Measurements from ENCODE around the gene CDPF1.
A peak's percentile ranks its signal among the peaks of the same experiment; 100 is the strongest.

Gene CDPF1, protein sequence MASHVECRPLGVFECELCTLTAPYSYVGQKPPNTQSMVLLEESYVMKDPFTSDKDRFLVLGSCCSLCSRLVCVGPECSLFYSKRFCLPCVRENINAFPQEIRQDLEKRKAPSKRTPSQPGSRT

DNA sequence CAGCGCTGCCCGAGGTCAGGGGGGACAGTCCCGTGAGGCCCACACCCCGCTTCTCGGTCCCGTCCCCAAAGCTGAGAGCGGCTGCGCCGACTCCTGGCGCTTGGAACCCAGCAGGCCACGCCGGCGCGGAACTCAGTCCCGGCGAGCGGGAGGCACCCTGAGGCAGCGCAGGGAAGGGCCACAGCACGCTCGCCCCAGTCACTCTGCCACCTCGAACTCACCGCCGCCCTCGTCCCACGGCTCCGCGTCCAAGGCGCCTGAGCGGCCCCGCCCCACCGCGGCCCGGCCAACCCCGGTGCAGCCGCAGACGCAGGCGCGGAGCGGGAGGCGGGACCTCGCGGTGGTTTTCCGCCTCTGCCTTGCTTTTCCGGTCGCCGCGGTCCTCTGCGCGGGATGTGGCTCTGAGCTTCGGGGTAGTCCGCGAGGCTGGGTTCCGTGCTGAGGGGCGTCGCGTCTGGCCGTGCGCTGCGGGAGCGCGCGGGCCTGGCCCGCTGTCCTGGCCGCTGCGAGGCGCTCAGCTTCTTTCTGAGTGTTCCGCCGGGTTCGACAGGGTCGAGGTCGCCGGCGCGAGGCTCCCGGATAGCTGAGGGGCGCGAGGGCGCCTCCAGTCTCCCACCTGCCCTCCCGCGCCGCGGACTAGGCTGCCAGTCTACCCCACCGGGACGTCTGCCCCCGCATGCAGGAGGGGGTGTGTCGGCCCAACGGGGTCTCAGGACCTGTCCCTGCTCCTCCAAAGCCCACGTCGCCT lies at the start of gene CDPF1:
CDPF1 (minus strand) TSS at position 259 of the 748 bp plus-strand sequence. CDS start 2,009 bp downstream, outside the sequence.
- DNase-seq (ENCODE audit: low read depth, low spot score) = peak; percentile 85

DNA sequence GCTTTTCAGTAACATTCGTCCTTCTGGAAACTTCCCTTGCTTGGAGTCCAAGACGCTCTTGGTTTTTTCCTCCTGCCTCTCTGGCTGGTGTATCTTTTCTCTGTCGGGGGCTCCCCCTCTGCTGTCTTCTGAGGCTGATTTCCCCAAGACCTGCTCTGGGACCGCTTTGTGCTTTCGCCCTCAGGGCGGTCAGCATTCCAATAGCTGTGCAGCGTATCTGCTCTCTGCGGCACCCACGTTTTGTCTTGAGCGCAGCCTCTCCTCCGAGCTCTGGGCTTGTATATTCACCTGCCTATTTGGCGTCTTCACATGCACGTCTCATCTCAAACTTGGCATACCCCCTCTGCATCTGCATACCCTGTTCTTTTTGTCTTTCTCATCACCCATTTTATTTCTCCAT lies 49.0 kb upstream of the CDPF1 start:
- peak; percentile 56 for DNase-seq (ENCODE audit: low read depth, low spot score)

DNA sequence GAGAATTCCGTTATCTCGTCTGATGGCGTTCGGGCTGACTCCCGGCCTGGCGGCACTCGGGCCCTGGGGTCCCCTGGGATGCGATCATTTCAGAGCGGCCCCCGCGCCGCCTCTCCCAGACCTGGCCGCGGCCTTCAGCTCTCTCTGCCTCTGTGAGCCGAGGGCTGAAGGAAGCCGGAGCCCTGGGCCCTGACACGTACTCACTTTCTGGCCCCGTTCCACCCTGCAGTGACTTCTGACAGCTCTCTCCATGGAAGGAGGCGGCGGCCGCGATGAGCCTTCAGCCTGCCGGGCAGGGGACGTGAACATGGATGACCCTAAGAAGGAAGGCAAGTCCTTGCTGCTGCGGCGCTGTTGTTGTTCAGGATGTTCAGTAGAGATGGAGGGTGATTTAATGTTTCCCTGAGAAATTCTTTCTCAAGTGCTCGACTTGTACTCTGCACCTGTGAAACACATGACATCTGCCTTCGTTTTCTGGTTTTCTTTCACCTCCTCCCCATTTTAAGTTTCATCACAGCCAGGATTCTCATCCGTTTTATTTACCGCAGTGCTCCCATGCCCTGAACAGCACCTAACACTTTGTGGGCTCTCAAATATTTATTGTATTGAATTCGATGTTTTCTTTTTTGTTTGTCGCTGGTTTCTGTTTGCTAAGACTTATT lies 47.2 kb upstream of the CDPF1 start:
- no peak for DNase-seq (ENCODE audit: low read depth, low spot score)

DNA sequence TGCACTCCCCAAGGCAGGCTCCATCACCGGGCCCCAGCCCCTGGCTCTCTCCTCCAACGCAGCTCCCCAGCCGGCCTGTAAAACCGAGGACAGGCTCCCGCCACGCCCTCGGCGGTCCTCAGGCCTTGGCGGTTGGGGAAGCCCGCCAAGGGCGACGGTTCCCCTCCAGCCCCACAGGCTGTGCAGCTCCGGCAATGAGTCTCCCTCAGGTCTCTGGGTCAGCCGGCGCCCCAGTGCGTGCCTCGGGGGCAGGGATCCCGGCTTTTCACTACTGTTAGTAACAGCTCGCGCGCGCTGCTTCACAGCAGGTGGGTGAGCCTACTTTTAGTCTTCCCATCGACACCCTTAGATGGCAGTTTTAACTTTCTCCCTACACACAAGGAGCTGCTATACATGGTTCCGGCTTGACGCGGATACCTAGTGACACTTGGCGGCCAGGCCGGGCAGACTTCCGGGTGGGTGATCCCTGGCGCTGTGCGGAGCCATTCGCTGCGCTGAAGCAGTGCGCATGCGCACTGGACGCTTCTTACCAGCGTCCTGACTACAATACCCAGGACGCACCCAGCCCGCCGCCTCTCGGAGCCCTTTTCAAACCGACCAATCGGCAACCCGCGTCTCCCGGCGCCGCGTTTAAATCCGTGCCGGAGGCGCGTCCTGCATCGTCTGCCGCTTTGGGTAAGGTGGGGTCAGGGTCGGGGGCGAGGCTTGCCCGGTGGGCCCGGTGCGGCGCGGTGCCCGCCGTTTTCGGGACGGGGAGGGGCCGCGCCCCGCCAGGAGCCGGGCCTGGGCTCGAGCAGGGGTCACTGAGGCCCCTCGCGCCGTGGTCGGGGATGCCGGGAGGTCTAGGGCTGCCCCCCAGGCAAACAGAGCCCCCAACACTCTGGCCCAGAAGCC lies 46.4 kb upstream of the CDPF1 start, which contains the start of gene GTSE1:
GTSE1 (plus strand) TSS at position 614 of the 894 bp plus-strand sequence. CDS start 531 bp downstream, outside the sequence.
- DNase-seq (ENCODE audit: low read depth, low spot score) = peak; percentile 99

DNA sequence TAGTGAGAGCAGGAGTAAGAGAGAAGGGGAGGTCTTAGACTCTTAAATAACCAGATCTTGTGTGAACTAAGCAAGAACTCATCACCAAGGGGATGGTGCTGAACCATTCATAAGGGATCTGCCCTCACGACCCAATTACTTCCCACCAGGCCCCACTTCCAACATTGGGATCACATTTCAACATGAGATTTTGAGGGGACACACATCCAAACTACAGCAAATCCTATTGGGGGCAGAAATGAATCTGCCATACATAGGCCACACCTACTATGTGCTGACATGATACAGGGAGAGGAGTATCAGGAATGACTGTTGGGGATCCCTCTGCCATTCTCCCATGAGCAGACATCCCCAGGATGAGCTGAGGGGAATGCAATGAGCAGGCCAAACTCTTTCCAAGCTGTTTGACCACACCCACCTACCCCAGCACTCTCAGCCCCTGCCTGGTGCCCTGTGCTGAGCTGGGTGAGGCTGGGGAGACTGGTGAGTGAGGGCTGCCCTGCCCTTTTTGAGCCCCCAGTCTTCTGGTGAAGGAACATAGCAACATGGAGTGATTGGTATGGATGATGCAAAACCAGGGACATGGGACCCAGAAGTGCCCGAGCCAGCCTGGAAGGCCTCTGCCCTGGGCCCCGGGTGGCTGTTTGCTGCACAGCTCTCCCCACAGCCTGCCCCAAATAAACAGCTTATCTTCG lies 45.3 kb upstream of the CDPF1 start:
- no peak for DNase-seq (ENCODE audit: low read depth, low spot score)

DNA sequence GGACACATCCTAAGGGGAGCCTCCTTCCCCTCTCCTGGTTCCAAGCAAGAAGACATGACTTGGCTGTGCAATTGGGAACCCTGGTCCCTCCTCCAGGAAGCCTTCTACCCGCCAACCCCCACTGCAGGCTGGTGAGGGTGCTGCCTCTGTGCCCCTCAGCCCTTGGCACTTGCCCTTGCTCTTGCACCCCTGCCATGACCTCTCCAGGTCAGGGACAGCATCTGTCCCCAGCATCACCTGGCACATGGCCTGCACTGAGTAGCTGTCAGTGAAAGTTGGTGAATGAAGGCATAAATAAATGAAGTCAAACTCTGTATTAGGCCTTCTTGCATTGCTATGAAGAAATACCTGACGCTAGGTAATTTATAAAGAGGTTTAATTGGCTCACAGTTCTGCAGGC lies 44.7 kb upstream of the CDPF1 start:
- DNase-seq (ENCODE audit: low read depth, low spot score) = no peak

DNA sequence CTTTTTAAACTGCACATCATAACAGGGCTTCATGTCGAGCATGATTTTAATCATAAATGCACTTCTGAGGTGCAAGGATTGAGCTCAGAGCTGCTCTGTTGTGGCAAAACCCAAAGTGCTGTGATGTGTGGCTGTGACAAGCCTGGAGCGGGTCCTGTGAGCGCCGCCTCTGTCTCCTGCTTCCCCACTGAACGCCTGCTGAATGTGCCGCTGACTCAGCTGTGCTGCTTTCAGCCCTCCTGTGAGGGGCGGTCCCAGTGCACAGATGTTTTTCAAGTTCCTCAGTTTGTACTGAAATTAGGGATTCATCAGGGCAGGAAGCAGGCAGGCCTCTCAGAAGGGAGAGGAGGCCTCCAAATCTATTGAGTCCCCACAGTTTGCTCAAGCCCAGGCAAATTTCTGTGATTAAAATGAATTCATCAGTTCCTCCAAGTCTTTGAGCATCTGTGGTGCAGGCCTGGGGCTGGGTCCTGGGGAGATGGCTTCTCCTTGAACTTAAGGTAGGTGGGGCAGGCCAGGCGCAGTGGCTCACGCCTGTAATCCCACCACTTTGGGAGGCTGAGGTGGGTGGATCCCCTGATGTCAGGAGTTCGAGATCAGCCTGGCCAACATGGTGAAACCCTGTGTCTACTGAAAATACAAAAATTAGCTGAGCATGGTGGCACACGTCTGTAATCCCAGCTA lies 43.6 kb upstream of the CDPF1 start:
- peak; percentile 37 for DNase-seq (ENCODE audit: low read depth, low spot score)

DNA sequence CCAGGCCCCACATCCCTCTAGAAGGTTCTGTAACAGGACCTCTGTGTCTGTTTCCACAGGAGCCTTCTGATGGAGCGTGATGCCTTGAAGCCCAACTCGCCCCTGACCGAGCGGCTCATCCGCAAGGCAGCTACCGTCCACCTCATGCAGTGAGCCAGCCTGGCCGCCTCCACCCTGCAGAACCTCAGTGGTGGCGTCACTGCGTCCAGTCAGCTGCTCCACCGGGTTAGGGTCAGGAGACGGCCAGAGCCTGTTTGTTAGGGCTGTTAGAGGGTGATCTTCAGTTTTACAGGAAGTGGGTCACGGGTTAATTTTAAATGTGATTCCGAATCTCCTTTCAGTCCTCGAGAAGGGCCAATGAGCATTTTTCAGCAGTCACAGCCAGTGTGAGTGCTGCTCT lies 42.6 kb upstream of the CDPF1 start:
- DNase-seq (ENCODE audit: low read depth, low spot score) = no peak

DNA sequence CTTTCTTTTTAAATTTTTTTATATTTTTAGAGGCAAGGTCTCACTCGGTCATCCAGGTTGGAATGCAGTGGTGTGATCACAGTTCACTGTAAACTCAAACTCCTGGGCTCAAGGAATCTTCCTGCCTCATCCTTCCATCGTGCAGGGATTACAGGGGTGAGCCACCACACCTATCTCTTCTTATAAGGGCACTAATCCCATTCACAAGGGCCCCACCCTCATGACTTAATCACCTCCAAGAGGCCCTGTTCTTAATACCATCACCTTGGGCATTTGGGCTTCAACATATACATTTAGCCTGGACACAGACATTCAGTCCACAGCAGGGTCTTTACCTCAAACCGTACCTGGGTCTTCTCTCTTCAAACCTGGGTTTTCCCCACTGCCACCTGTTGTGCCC lies 42.1 kb upstream of the CDPF1 start:
- DNase-seq (ENCODE audit: low read depth, low spot score) = no peak

DNA sequence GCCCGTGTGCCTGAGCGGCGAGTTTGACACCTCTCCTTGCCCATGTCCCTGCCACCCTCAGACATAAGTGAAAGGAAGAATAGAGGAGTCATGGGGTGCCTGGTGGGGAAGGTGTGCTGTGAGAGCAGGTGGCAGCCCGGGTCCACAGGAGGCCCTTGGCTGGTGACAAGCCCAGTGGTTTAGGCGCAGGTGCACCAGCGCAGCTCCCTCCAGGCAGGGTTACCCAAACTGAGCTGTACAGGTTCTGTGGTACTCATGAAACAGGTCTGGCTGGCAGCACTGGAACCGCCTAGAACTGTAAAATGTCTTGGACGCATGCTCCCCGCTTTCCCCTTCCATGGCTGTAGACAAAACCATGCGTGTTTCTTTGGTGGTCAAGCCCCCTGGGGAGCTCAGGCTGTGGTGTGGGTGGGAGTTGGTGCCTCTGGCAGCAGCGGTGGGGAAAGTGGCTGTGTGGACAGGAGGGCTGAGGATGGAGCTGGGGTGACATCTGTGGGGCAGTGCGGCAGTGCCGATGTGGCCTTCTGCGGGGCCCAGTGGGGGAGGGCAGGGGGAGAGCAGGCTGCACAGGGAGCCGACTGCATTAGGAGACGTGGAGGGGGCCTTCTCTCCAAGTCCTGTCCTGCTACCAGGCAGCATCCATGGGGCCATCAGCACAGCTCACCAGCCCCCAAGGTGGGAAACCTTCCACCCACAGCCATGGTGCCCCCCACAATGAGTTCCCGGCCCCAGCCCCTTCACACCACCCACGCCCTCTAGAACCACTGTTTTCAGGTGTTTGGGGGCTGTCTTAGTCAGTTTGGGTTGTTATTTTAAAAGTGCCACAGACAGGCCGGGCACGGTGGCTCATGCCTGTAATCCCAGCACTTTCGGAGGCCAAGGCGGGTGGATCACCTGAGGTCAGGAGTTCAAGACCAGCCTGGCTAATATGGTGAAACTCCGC lies 41.0 kb upstream of the CDPF1 start:
- no peak for DNase-seq (ENCODE audit: low read depth, low spot score)

DNA sequence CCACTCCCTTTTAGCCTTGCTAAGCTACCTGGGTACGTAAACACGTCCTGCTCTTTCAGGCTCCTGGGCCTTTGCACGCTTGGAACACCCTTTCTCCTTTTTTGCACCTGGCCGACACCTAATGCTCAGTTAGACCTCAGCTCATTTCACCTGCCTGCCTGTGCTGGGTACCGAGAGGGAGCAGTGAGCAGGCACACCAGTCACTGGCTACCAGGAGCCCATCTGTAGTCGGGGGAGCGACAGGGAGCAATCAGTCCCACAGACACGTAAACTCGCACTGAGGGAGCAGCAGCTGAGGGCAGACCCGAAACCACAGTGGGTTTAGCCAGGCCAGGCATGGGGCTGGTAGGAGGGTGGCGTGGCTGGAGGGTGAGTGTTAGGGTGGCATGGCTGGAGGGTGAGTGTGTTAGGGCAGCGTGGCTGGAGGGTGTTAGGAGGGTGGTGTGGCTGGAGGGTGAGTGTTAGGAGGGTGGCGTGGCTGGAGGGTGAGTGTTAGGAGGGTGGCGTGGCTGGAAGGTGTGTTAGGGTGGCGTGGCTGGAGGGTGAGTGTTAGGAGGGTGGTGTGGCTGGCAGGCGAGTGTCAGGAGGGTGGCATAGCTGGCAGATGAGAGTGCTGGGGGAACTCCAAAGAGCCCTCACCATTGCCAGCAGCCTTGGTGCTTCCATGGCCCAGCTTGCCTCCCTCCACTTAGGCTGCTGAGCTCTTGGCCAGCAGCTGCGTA lies 40.2 kb upstream of the CDPF1 start:
- no peak for DNase-seq (ENCODE audit: low read depth, low spot score)

DNA sequence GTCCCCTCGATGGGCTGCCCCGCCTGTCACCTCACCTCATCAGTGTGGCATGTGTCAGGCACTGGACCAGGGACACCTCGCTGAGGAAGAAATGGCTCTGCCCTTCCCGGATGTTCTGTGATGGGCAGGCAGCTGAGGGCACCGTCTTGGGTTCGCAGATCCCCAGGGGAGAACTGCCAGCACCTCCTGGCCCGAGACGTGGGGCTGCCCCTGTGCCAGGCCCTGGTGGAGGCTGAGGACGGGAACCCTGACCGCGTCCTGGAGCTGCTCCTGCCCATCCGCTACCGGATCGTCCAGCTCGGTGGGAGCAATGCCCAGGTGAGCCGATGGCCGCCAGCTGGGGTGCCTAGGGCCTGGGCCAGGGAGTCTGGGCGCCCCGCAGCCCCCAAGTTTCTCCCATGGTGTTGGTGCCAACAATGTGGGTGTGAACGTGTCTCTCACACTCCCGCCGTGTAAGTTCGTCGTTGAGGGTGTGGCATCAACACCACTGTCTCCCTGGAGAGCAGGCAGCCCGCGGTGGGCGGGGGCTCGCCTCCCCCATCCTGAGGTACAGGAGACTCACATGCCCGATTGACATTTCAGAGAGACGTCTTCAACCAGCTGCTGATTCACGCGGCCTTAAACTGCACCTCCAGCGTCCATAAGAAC lies 39.3 kb upstream of the CDPF1 start:
- no peak for DNase-seq (ENCODE audit: low read depth, low spot score)

DNA sequence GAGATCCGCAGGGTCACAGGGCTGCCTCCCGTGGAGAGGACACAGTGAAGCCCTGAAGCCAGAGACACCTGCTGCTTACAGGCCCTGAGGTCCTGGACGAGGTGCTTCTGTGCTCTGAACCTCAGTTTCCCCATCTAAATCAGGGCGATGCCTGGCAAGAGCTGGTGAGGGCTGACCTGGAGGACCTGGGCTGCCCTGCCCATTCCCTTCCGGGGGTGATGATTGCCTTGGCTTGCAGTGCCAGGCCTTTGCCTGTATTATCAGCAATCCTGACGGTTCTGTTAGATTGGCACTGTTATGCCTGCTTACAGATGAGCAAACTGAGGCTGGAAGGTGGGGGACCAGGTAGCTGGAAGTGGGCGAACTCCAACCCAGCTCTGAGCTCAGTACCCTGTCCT lies 38.8 kb upstream of the CDPF1 start:
- DNase-seq (ENCODE audit: low read depth, low spot score) = no peak

DNA sequence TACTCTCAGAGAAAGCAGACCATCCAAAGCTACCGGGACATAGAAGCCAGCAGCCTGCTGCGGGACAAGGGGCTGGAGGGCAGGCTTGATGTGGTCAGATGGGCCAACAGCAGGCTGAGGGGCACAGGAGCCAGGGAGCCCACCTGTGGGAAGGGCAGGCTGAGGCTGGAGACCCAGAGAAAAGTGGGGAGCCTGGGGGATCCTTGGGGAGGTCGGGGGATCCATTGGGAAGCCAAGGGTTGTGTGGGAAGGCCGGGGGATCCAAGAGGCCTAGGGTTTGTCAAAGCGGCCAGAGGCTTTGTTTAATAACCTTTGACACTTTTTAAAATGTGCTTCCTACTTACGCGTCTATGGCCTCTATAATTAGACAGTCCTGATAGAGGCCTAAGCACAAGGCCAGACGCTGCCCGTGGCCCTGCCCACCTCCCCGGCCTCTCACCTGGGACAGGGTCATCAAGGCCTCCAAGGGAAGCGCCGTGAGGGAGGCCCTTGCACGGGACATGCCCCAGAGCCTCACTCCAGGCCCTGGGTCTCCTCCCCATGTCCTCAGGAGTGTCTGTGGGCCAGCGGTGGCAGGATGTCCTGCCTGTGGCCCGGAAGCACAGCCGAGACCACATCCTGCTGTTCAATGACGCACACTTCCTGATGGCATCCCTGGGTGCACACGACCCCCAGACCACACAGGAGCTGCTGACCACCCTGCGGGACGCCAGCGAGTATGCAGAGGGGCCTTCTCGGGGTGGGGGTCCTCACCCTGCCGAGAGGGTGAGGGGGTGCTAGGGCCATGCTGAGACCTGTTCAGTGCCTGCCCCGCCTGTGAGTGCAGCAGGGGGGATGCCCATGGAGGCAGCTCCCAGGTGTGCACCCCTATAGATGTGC lies 38.0 kb upstream of the CDPF1 start:
- DNase-seq (ENCODE audit: low read depth, low spot score) = no peak

DNA sequence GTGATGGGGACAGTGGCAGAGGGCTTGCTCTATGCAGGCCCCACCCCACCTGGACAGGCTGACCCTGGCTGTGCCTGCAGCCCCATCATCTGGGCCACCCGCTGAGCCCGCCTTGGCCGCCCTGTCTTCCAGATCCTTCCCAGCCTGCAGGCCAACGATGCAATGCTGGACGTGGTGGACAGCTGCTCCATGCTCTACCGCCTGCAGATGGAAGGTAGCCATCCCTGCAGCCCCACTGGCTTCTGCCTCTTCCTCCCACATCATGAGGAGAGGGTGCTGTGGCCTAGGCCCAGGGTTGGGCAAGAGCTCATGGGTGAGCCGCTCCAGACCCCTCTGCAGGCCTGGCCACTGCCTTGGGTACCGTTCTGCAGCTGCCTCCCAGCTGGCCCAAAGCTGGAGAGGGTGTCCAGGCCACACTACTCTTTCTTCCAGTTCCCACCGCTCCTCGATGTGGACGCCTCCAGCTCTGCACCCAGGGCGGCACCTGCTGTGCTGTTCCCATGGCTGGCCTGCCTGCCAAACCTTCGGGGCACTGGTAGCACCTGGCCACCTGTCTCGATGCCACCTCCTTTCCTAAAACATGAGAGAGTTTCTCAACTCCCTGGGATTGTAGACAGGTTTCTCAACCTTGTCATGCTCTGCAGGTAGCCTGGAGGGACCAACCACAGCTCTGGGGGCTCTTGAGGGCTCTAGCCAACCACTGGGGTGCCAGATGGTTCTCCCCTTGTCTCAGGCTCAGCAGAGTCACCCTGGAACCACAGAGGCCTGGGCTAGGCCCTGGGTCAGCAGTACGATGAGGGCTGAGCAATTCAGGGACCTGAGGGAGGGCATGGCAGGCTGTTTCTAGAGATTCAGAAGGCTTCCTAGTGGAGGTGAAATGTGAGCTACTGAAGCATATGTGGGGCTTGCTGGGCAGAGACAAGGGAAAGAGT lies 37.1 kb upstream of the CDPF1 start:
- DNase-seq (ENCODE audit: low read depth, low spot score) = no peak

DNA sequence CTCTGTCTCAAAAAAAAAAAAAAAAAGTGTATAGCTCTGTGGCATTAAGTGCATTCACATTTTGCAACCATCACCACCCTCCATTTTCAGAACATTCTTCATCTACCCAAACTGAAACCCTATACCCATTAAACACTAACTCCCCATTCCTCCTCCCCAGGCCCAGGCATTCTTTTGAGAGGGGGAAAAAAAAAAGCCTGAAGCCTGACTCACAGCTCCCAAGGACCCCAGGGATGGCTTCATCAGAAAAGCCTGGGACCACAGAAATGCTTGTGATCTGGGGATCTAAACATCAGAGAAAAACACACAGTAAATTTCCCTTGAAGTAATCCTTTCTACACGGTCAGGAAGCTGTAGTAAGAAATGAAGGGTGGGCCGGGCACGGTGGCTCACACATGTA lies 35.9 kb upstream of the CDPF1 start:
- no peak for DNase-seq (ENCODE audit: low read depth, low spot score)
